Dendritic cell treated with granulocyte-macrophage colony-stimulating factor and Interleukin-4, amounts not matched to agents 40 ng/mL and 50 ng/mL, for 4 days (primary cell): ENCODE results near the gene BAIAP2L2.

Source experiments
- H3K27ac Mint-ChIP-seq: one replicate; pipeline ENCODE4 v1.8.0; 2022; ENCODE audit warnings: mild to moderate bottlenecking, mixed read lengths
- H3K27me3 Mint-ChIP-seq: one replicate; pipeline ENCODE4 v1.8.0; 2022; ENCODE audit warnings: mild to moderate bottlenecking, mixed read lengths
- H3K36me3 Mint-ChIP-seq: one replicate; pipeline ENCODE4 v1.8.0; 2022; ENCODE audit warnings: low read depth, mixed read lengths
- H3K4me1 Mint-ChIP-seq: one replicate; pipeline ENCODE4 v1.8.0; 2022; ENCODE audit warnings: low read depth, mixed read lengths
- H3K4me3 Mint-ChIP-seq: one replicate; pipeline ENCODE4 v1.8.0; 2022; ENCODE audit warnings: mild to moderate bottlenecking, moderate library complexity, mixed read lengths
- H3K9me3 Mint-ChIP-seq: one replicate; pipeline ENCODE4 v1.8.0; 2022; ENCODE audit warnings: mixed read lengths
- intact Hi-C: fragments of 100-400 bp; cut with micrococcal nuclease; formaldehyde crosslinking; loops from one replicate; pipeline ENCODE4 v1.15.0; 2022

Gene BAIAP2L2

GRCh38 chr22:38067028-38067415 is 43.5 kb downstream of the BAIAP2L2 start:
- Mint-ChIP-seq H3K9me3 (no peaks in the 10 kb centered on the region), H3K27me3 (no peaks in the 10 kb centered on the region), H3K4me1 (peaks cover 13% of the 10 kb centered on the region), H3K27ac (no peak overlapping the region), H3K36me3 (peaks cover 99% of the 10 kb centered on the region), H3K4me3 (no peak overlapping the region)
- intact Hi-C loops, result no loop called here

GRCh38 chr22:38066381-38067027 is 44.0 kb downstream of the BAIAP2L2 start:
- peaks cover 13% of the 10 kb centered on the region for H3K4me1 Mint-ChIP-seq
- no peak overlapping the region for H3K27ac Mint-ChIP-seq
- H3K4me3 Mint-ChIP-seq, result no peak overlapping the region
- no peaks in the 10 kb centered on the region for H3K9me3 Mint-ChIP-seq
- intact Hi-C loops, result no loop called here
- no peaks in the 10 kb centered on the region for H3K27me3 Mint-ChIP-seq
- H3K36me3 Mint-ChIP-seq, result peaks cover 99% of the 10 kb centered on the region

- H3K4me1 Mint-ChIP-seq, result peaks cover 13% of the 10 kb centered on the region
These were observed 44.9 kb downstream of the BAIAP2L2 start for GRCh38 chr22:38065539-38065938.

GRCh38 chr22:38062791-38063190 is 47.7 kb downstream of the BAIAP2L2 start:
- Mint-ChIP-seq H3K27ac (peak overlapping the region; percentile 73), H3K4me3 (no peak overlapping the region), H3K4me1 (peaks cover 18% of the 10 kb centered on the region), H3K27me3 (no peaks in the 10 kb centered on the region), H3K36me3 (peaks cover 90% of the 10 kb centered on the region), H3K9me3 (no peaks in the 10 kb centered on the region)
- intact Hi-C loops, result no loop called here

More at GRCh38 chr22:38065539-38065938, 44.9 kb downstream of the BAIAP2L2 start:
- Mint-ChIP-seq H3K4me3 (no peak overlapping the region), H3K9me3 (no peaks in the 10 kb centered on the region), H3K27me3 (no peaks in the 10 kb centered on the region), H3K36me3 (peaks cover 97% of the 10 kb centered on the region), H3K27ac (no peak overlapping the region)
- intact Hi-C loops, result no loop called here

- H3K9me3 Mint-ChIP-seq, result no peaks in the 10 kb centered on the region
- H3K4me1 Mint-ChIP-seq, result peaks cover 25% of the 10 kb centered on the region
- intact Hi-C loops, result loop anchor here (5.0 kb wide), 1 partner anchor 175 kb away; no protein-coding TSS in a partner anchor
- peak within 1 kb of the TSS; percentile 84 for H3K4me3 Mint-ChIP-seq
- peaks cover 42% of the 10 kb centered on the region for H3K36me3 Mint-ChIP-seq
- H3K27me3 Mint-ChIP-seq, result peaks cover 28% of the 10 kb centered on the region
- peak within 1 kb of the TSS; percentile 95 for H3K27ac Mint-ChIP-seq
These were observed 53.3 kb downstream of the BAIAP2L2 start, which contains the start of gene PICK1 for GRCh38 chr22:38056969-38057891. Gene PICK1, plus strand, starts transcription at chr22:38057404. Its CDS starts 406 bp downstream, at chr22:38057810.

- H3K27ac Mint-ChIP-seq, result no peak overlapping the region
- no peak overlapping the region for H3K4me3 Mint-ChIP-seq
- peaks cover 62% of the 10 kb centered on the region for H3K27me3 Mint-ChIP-seq
- H3K36me3 Mint-ChIP-seq, result peaks cover 4% of the 10 kb centered on the region
- H3K9me3 Mint-ChIP-seq, result no peaks in the 10 kb centered on the region
- H3K4me1 Mint-ChIP-seq, result peaks cover 18% of the 10 kb centered on the region
- intact Hi-C loops, result loop anchor here (2.0 to 5.0 kb wide), 3 partner anchors 53 to 520 kb away; partner anchors contain the start of gene DMC1
These were observed 58.3 kb downstream of the BAIAP2L2 start for GRCh38 chr22:38051900-38052862.

- Mint-ChIP-seq H3K36me3 (no peaks in the 10 kb centered on the region), H3K4me1 (peaks cover 9% of the 10 kb centered on the region), H3K9me3 (no peaks in the 10 kb centered on the region), H3K4me3 (no peak overlapping the region), H3K27me3 (peaks cover 62% of the 10 kb centered on the region), H3K27ac (no peak overlapping the region)
- intact Hi-C loops, result loop anchor here (5.0 kb wide), 2 partner anchors 301 to 521 kb away; partner anchors contain the start of gene DMC1
These were observed 59.2 kb downstream of the BAIAP2L2 start for GRCh38 chr22:38051261-38051660.

DNA sequence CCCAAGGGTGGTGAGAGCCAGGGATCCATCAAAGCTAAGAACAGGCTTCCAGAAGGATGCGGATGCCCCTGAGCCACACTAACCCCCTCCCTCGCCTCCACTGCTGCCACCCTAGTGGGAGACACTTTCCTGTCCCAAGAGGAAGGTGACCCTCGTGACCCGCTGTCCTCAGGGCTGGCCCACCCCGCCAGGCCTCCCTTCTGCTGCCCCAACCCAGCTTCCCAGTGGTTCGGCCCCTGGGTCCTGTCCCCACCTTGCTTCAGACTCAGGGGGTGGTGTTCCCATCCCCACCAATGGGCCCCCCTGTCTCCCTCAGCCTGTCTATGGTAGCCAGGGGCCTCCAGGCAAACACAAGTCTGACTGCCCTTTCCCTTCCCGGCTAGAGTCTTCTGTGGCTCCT is 59.8 kb downstream of the BAIAP2L2 start:
- intact Hi-C loops, result loop anchor here (5.0 kb wide), 2 partner anchors 302 to 522 kb away; partner anchors contain the start of gene DMC1
- Mint-ChIP-seq H3K9me3 (no peaks in the 10 kb centered on the region), H3K27me3 (peaks cover 66% of the 10 kb centered on the region), H3K4me3 (no peak overlapping the region), H3K4me1 (peaks cover 8% of the 10 kb centered on the region), H3K36me3 (no peaks in the 10 kb centered on the region), H3K27ac (no peak overlapping the region)

GRCh38 chr22:38049812-38050619 is 60.5 kb downstream of the BAIAP2L2 start:
- Mint-ChIP-seq H3K27ac (no peak overlapping the region), H3K4me1 (peaks cover 8% of the 10 kb centered on the region), H3K4me3 (no peak overlapping the region), H3K27me3 (peaks cover 59% of the 10 kb centered on the region), H3K36me3 (no peaks in the 10 kb centered on the region), H3K9me3 (no peaks in the 10 kb centered on the region)
- intact Hi-C loops, result loop anchor here (5.0 kb wide), 2 partner anchors 302 to 522 kb away; partner anchors contain the start of gene DMC1

GRCh38 chr22:38046070-38046748 is 64.3 kb downstream of the BAIAP2L2 start:
- H3K36me3 Mint-ChIP-seq, result no peaks in the 10 kb centered on the region
- H3K4me3 Mint-ChIP-seq, result no peak overlapping the region
- intact Hi-C loops, result no loop called here
- H3K27ac Mint-ChIP-seq, result no peak overlapping the region
- peaks cover 30% of the 10 kb centered on the region for H3K27me3 Mint-ChIP-seq
- H3K4me1 Mint-ChIP-seq, result peaks cover 21% of the 10 kb centered on the region
- H3K9me3 Mint-ChIP-seq, result no peaks in the 10 kb centered on the region

- H3K4me3 Mint-ChIP-seq, result no peak overlapping the region
- H3K9me3 Mint-ChIP-seq, result no peaks in the 10 kb centered on the region
- H3K27ac Mint-ChIP-seq, result no peak overlapping the region
- H3K36me3 Mint-ChIP-seq, result no peaks in the 10 kb centered on the region
- peaks cover 21% of the 10 kb centered on the region for H3K4me1 Mint-ChIP-seq
- peaks cover 14% of the 10 kb centered on the region for H3K27me3 Mint-ChIP-seq
- intact Hi-C loops, result no loop called here
These were observed 67.1 kb downstream of the BAIAP2L2 start for GRCh38 chr22:38043151-38044039.
